GM20431 (cell line): ENCODE results near the gene HEATR1.
"Not testable (repeated sequence)": the region's sequence is repeated elsewhere in the genome, so short reads cannot be mapped to it uniquely, and the experiment has no call there.

ENCODE experiments used
- in situ Hi-C: fragments of 300-500 bp; cut with MseI, MboI; formaldehyde crosslinking; loops from one replicate; pipeline ENCODE4 v1.15.0; 2020; ENCODE audit warnings: low sequenced_read_pairs; ENCODE audit not compliant: unreplicated experiment

HEATR1 gene

GRCh38 chr1:236603991-236604904 is at the start of gene HEATR1:
HEATR1 (minus strand) TSS chr1:236604516; CDS start chr1:236604095, 421 bp downstream.
- in situ Hi-C loops: no loop called here

- in situ Hi-C loops: no loop called here
Measured at GRCh38 chr1:236645016-236645680, 40.8 kb upstream of the HEATR1 start.

- in situ Hi-C loops: no loop called here
Measured at GRCh38 chr1:236642763-236643162, 38.4 kb upstream of the HEATR1 start.

GRCh38 chr1:236639686-236640085 is 35.4 kb upstream of the HEATR1 start:
- in situ Hi-C loops: no loop called here

- in situ Hi-C loops: no loop called here
Measured at GRCh38 chr1:236638945-236639344, 34.6 kb upstream of the HEATR1 start.

GRCh38 chr1:236636017-236636416 is 31.7 kb upstream of the HEATR1 start:
- in situ Hi-C loops: no loop called here

GRCh38 chr1:236627727-236628408 is 23.6 kb upstream of the HEATR1 start:
- in situ Hi-C loops: no loop called here

- in situ Hi-C loops: no loop called here
Measured at GRCh38 chr1:236623371-236624166, 19.3 kb upstream of the HEATR1 start.

- in situ Hi-C loops: no loop called here
Measured at GRCh38 chr1:236622407-236622806, 18.1 kb upstream of the HEATR1 start.

- in situ Hi-C loops: no loop called here
Measured at GRCh38 chr1:236619398-236619797, 15.1 kb upstream of the HEATR1 start.

- in situ Hi-C loops: no loop called here
Measured at GRCh38 chr1:236618507-236618906, 14.2 kb upstream of the HEATR1 start.

GRCh38 chr1:236615399-236616148 is 11.3 kb upstream of the HEATR1 start:
- in situ Hi-C loops: no loop called here

- in situ Hi-C loops: no loop called here
Measured at GRCh38 chr1:236612349-236612748, 8.0 kb upstream of the HEATR1 start.

- in situ Hi-C loops: no loop called here
Measured at GRCh38 chr1:236608930-236609726, 4.8 kb upstream of the HEATR1 start.

- in situ Hi-C loops: not testable (repeated sequence)
Measured at GRCh38 chr1:236607597-236607996, 3.3 kb upstream of the HEATR1 start.

- in situ Hi-C loops: no loop called here
Measured at GRCh38 chr1:236604905-236605806, 840 bp upstream of the HEATR1 start.

GRCh38 chr1:236602171-236602570 is 2.1 kb downstream of the HEATR1 start:
- in situ Hi-C loops: no loop called here
